ENCODE measurements around the gene ELAC1. TPM values are rescaled to one million over a fixed set of nuclear protein-coding genes. Genes with fewer than 3 reads are reported as not detected.

ELAC1 gene
- total and polyA plus RNA-seq, 2 experiments from 2014 or later: 2.8 to 3.2 TPM

- Mint-ChIP-seq H3K27ac (no peak overlapping the region), H3K36me3 (ENCODE audit: low read depth) (peaks cover 15% of the 10 kb centered on the region), H3K4me3 (no peak overlapping the region), H3K9me3 (peaks cover 20% of the 10 kb centered on the region), H3K27me3 (ENCODE audit: insufficient read depth, low read depth, poor library complexity) (peaks cover 6% of the 10 kb centered on the region), H3K4me1 (peaks cover 9% of the 10 kb centered on the region)
- Histone ChIP-seq H3K4me2 (no peak overlapping the region), H3K4me1 (ENCODE audit: insufficient read depth) (peaks cover under 1% of the 10 kb centered on the region; the same call in 1 of the 2 replicates), H2AFZ (no peak overlapping the region), H3K4me3 (no peak overlapping the region), H3K27ac (ENCODE audit: low read depth) (no peak overlapping the region), H3K36me3 (ENCODE audit: insufficient read depth) (no peaks in the 10 kb centered on the region), H3K79me2 (replicated peaks; ENCODE audit: insufficient read depth) (no peaks in the 10 kb centered on the region), H3K9me2 (ENCODE audit: insufficient read depth) (peaks cover 12% of the 10 kb centered on the region; the same call in 1 of the 2 replicates), H3K27me3 (ENCODE audit: insufficient read depth) (no peaks in the 10 kb centered on the region), H3F3A (replicated peaks; ENCODE audit: low read depth) (no peaks in the 10 kb centered on the region), H4K20me1 (replicated peaks; ENCODE audit: insufficient read depth) (no peaks in the 10 kb centered on the region)
- ATAC-seq (no peak), DNase-seq (ENCODE audit: low spot score) (no peak)
- no peak for TF ChIP-seq ZNF462 (CRISPR knock-in tag; IDR thresholded peaks at IDR 0.05)
- no peak for TF ChIP-seq ZNF114 (CRISPR knock-in tag; IDR thresholded peaks at IDR 0.05)
- no peak for TF ChIP-seq JUNB (IDR thresholded peaks at IDR 0.05; ENCODE audit: unreplicated experiment)
These were observed 43.9 kb downstream of the ELAC1 start for GRCh38 chr18:51011709-51012108.

GRCh38 chr18:51012441-51012840 lies 44.6 kb downstream of the ELAC1 start:
- ATAC-seq (no peak), DNase-seq (ENCODE audit: low spot score) (no peak)
- peaks cover 12% of the 10 kb centered on the region; the same call in 1 of the 2 replicates for H3K9me2 ChIP-seq (ENCODE audit: insufficient read depth)
- no peak overlapping the region for H3K4me2 ChIP-seq
- no peak overlapping the region for H2AFZ ChIP-seq
- H3K79me2 ChIP-seq (replicated peaks; ENCODE audit: insufficient read depth): no peaks in the 10 kb centered on the region
- H3K4me1 ChIP-seq (ENCODE audit: insufficient read depth): peaks cover 6% of the 10 kb centered on the region
- Mint-ChIP-seq H3K9me3 (peaks cover 20% of the 10 kb centered on the region), H3K27me3 (ENCODE audit: insufficient read depth, low read depth, poor library complexity) (peaks cover 7% of the 10 kb centered on the region), H3K36me3 (ENCODE audit: low read depth) (peaks cover 15% of the 10 kb centered on the region), H3K4me3 (no peak overlapping the region), H3K4me1 (peaks cover 9% of the 10 kb centered on the region), H3K27ac (no peak overlapping the region)
- H3K27ac ChIP-seq (ENCODE audit: low read depth): no peak overlapping the region
- TF ChIP-seq REST (IDR thresholded peaks at IDR 0.05; ENCODE audit: unreplicated experiment): no peak
- no peak for TF ChIP-seq CREB1 (CRISPR knock-in tag; IDR thresholded peaks at IDR 0.05; ENCODE audit: low read depth)
- TF ChIP-seq EZH2phosphoT487 (IDR thresholded peaks at IDR 0.05; ENCODE audit: unreplicated experiment): no peak
- no peak for TF ChIP-seq STAT1 (IDR thresholded peaks at IDR 0.05; ENCODE audit: unreplicated experiment)
- no peak for TF ChIP-seq EZH2 (IDR thresholded peaks at IDR 0.05; ENCODE audit: low read depth, unreplicated experiment)
- TF ChIP-seq JUNB (IDR thresholded peaks at IDR 0.05; ENCODE audit: unreplicated experiment): no peak
- no peak overlapping the region for H3K4me3 ChIP-seq
- no peaks in the 10 kb centered on the region for H3F3A ChIP-seq (replicated peaks; ENCODE audit: low read depth)
- no peaks in the 10 kb centered on the region for H3K36me3 ChIP-seq (ENCODE audit: insufficient read depth)
- H4K20me1 ChIP-seq (replicated peaks; ENCODE audit: insufficient read depth): no peaks in the 10 kb centered on the region
- H3K27me3 ChIP-seq (ENCODE audit: insufficient read depth): no peaks in the 10 kb centered on the region
